Measurements from ENCODE around the gene NCBP1.
"Not testable (repeated sequence)": the region's sequence is repeated elsewhere in the genome, so short reads cannot be mapped to it uniquely, and the experiment has no call there.

NCBP1 gene, protein sequence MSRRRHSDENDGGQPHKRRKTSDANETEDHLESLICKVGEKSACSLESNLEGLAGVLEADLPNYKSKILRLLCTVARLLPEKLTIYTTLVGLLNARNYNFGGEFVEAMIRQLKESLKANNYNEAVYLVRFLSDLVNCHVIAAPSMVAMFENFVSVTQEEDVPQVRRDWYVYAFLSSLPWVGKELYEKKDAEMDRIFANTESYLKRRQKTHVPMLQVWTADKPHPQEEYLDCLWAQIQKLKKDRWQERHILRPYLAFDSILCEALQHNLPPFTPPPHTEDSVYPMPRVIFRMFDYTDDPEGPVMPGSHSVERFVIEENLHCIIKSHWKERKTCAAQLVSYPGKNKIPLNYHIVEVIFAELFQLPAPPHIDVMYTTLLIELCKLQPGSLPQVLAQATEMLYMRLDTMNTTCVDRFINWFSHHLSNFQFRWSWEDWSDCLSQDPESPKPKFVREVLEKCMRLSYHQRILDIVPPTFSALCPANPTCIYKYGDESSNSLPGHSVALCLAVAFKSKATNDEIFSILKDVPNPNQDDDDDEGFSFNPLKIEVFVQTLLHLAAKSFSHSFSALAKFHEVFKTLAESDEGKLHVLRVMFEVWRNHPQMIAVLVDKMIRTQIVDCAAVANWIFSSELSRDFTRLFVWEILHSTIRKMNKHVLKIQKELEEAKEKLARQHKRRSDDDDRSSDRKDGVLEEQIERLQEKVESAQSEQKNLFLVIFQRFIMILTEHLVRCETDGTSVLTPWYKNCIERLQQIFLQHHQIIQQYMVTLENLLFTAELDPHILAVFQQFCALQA

DNA sequence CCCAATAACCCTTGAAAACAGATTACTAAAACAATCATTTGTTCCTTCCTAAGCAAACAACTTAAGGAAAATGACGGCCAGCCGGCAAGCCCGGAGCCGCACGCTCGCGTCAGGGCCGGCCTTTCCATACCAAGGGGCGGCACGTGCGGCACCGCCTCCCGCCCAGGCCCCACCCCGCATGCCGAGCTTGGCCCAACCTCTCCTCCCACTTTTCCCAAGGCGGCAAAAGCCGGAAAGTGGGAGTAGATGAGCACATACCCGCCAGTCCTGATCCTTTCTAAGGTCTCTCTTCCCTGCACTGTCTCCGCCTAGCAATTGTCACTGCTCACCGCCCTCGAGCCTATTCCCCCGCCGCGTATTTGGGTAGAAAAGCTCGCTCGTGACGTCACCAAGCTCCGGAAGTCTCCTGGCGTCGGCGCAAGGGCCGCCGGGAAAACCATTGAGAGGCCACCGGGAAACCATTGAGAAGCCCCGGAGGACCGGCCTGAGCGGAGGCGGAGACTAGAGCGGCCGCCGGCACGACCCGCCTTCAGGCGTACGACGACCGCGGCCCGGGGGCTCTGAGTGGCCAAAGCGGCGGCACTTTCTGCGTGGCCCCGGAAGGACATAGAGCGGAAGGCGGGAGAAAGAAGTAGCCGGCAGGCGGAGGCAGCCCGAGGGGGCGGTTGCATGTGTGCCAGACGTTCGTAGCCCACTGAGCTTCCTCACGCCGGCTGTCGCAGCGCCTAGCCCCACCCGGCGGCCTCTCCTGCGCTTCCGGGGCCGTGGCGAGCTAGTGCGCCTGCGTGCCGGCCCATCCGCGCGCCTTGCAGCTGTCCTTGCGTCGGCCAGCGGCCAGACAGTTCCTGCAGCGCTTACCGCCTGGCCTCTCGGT is at the start of gene NCBP1, which contains the start of gene TSTD2:
Gene NCBP1 (plus strand): TSS at position 837 of the 874 bp plus-strand sequence. CDS start 61 bp downstream, outside the sequence.
Gene TSTD2 (minus strand): TSS at position 384 of the 874 bp plus-strand sequence. CDS start 5,806 bp downstream, outside the sequence.
- TF ChIP-seq CTCF (IDR thresholded peaks at IDR 0.05; ENCODE audit: low read depth, low read length): no peak
- Histone ChIP-seq H3K27ac (peak within 1 kb of the TSS; percentile 95), H3K27me3 (ENCODE audit: insufficient read depth, low read depth, severe bottlenecking) (no peaks in the 10 kb centered on the region), H3K4me3 (ENCODE audit: low read depth, low read length) (peak within 1 kb of the TSS; percentile 97), H3K9me3 (ENCODE audit: severe bottlenecking) (no peaks in the 10 kb centered on the region), H3K36me3 (peaks cover 14% of the 10 kb centered on the region)
- DNase-seq: peak; percentile 99

DNA sequence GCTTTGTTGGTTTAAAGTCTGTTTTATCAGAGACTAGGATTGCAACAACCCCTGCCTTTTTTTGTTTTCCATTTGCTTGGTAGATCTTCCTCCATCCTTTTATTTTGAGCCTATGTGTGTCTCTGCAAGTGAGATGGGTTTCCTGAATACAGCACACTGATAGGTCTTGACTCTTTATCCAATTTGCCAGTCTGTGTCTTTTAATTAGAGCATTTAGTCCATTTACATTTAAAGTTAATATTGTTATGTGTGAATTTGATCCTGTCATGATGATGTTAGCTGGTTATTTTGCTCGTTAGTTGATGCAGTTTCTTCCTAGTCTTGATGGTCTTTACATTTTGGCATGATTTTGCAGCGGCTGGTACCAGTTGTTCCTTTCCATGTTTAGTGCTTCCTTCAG is 48.8 kb upstream of the NCBP1 start:
- not testable (repeated sequence) for DNase-seq; H3K9me3 ChIP-seq (ENCODE audit: severe bottlenecking); H3K27ac ChIP-seq; H3K4me3 ChIP-seq (ENCODE audit: low read depth, low read length); H3K36me3 ChIP-seq; H3K27me3 ChIP-seq (ENCODE audit: insufficient read depth, low read depth, severe bottlenecking)

DNA sequence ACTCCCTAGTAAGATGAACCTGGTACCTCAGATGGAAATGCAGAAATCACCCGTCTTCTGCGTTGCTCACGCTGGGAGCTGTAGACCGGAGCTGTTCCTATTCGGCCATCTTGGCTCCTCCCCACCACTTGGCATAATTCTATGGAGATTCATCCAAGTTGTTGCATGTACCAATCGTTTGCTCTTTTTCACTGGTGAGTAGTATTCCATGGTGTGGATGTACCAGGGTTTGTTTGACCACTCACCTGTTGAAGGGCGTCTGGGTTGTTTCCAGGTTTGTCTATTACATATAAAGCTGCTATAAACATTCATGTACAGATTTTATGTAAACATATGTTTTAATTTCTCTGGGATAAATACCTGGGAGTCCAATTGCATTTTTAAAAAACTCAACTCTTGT is 46.7 kb upstream of the NCBP1 start:
- not testable (repeated sequence) for H3K36me3 ChIP-seq; H3K27ac ChIP-seq; H3K9me3 ChIP-seq (ENCODE audit: severe bottlenecking); DNase-seq; H3K27me3 ChIP-seq (ENCODE audit: insufficient read depth, low read depth, severe bottlenecking); H3K4me3 ChIP-seq (ENCODE audit: low read depth, low read length)

DNA sequence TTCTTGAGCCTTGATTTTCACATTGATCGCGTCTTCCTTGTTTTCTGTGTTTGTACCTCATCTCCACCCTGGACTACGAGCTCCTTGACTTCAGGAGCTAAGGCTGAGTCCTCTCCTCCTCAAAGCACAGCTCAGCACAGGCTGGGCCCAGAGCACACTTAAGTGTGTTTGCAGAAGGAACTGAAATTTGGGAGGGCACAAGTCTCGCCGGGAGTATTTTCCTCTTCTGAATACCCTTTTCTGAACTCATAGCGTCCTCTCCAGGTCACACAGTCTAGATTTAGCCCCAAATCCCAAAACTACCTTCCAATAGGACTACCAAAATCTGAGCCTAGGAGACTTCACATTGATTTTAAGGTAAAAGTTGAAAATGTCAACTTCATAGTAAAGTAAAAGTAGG is 42.1 kb upstream of the NCBP1 start:
- H3K36me3 ChIP-seq: no peaks in the 10 kb centered on the region
- no peak overlapping the region for H3K4me3 ChIP-seq (ENCODE audit: low read depth, low read length)
- TF ChIP-seq CTCF (IDR thresholded peaks at IDR 0.05; ENCODE audit: low read depth, low read length): no peak
- DNase-seq: no peak
- no peaks in the 10 kb centered on the region for H3K27me3 ChIP-seq (ENCODE audit: insufficient read depth, low read depth, severe bottlenecking)
- H3K27ac ChIP-seq: no peak overlapping the region
- peaks cover 2% of the 10 kb centered on the region for H3K9me3 ChIP-seq (ENCODE audit: severe bottlenecking)

DNA sequence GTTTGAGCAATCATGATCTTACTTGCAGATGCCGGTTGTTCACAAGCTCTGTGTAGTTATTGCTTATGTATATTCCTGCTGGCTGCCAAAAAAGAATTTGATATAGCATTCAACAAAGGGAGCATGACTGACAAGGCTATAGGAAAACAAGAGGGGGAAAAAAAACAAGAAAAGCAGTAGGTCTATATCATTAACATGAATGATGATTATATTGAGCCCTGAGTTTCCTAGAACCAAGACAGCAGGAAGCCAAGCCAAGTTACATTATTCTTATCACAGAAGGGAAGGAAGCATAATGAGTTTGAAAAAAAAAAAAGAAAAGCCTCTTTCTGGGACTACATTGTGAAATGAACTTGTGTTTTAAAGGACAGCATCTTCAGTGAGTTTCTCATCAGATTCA is 41.5 kb upstream of the NCBP1 start:
- Histone ChIP-seq H3K27me3 (ENCODE audit: insufficient read depth, low read depth, severe bottlenecking) (no peaks in the 10 kb centered on the region), H3K36me3 (no peaks in the 10 kb centered on the region), H3K4me3 (ENCODE audit: low read depth, low read length) (no peak overlapping the region), H3K9me3 (ENCODE audit: severe bottlenecking) (no peaks in the 10 kb centered on the region), H3K27ac (no peak overlapping the region)
- DNase-seq: no peak
- TF ChIP-seq CTCF (IDR thresholded peaks at IDR 0.05; ENCODE audit: low read depth, low read length): no peak

- Histone ChIP-seq H3K27ac (no peak overlapping the region), H3K4me3 (ENCODE audit: low read depth, low read length) (no peak overlapping the region), H3K9me3 (ENCODE audit: severe bottlenecking) (no peaks in the 10 kb centered on the region), H3K27me3 (ENCODE audit: insufficient read depth, low read depth, severe bottlenecking) (no peaks in the 10 kb centered on the region), H3K36me3 (no peaks in the 10 kb centered on the region)
- TF ChIP-seq CTCF (IDR thresholded peaks at IDR 0.05; ENCODE audit: low read depth, low read length): no peak
- DNase-seq: no peak
These were observed 39.7 kb upstream of the NCBP1 start for GRCh38 chr9:97593960-97594359.
